ENCODE measurements around the gene CPXM2.

- TF ChIP-seq, protein P1, sequence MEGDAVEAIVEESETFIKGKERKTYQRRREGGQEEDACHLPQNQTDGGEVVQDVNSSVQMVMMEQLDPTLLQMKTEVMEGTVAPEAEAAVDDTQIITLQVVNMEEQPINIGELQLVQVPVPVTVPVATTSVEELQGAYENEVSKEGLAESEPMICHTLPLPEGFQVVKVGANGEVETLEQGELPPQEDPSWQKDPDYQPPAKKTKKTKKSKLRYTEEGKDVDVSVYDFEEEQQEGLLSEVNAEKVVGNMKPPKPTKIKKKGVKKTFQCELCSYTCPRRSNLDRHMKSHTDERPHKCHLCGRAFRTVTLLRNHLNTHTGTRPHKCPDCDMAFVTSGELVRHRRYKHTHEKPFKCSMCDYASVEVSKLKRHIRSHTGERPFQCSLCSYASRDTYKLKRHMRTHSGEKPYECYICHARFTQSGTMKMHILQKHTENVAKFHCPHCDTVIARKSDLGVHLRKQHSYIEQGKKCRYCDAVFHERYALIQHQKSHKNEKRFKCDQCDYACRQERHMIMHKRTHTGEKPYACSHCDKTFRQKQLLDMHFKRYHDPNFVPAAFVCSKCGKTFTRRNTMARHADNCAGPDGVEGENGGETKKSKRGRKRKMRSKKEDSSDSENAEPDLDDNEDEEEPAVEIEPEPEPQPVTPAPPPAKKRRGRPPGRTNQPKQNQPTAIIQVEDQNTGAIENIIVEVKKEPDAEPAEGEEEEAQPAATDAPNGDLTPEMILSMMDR (IDR thresholded peaks at IDR 0.05; ENCODE audit: insufficient read depth, low read length) = no peak
- TF ChIP-seq POLR2AphosphoS5 (IDR thresholded peaks at IDR 0.05; ENCODE audit: low read depth) = no peak
- no peak for TF ChIP-seq REST (IDR thresholded peaks at IDR 0.05; ENCODE audit: insufficient replicate concordance, low read depth)
Observed at GRCh38 chr10:123726836-123727235, 164.8 kb downstream of the CPXM2 start.
